Measurements from ENCODE around the gene TKT.
A peak's percentile ranks its signal among the peaks of the same experiment; 100 is the strongest.

Gene TKT

GRCh38 chr3:53252096-53252946 lies 3.5 kb downstream of the TKT start:
- peak overlapping the region in 1 of 5 donors; percentile 26 for H3K9ac ChIP-seq (ENCODE audit: low read length in 5 of 5)
- peaks cover 7 to 81% (median 75%) of the 10 kb centered on the region in 5 donors for H3K4me1 ChIP-seq (ENCODE audit: control insufficient read depth in 5 of 5, insufficient read depth in 5 of 5, low read length in 5 of 5)
- no peaks in the 10 kb centered on the region for H3K9me3 ChIP-seq (ENCODE audit: control insufficient read depth in 5 of 5, low read length in 5 of 5)
- no peaks in the 10 kb centered on the region for H3K36me3 ChIP-seq (ENCODE audit: control insufficient read depth in 5 of 5, insufficient read depth in 5 of 5, low read length in 5 of 5)
- no peaks in the 10 kb centered on the region for H3K27me3 ChIP-seq (ENCODE audit: control insufficient read depth in 5 of 5, insufficient read depth in 4 of 5, low read length in 5 of 5)
- H3K27ac ChIP-seq (ENCODE audit: low read depth, low read length), result peak overlapping the region; percentile 88
- peak overlapping the region in 3 of 5 donors; percentile 37 to 85 (median 44) for H3K4me3 ChIP-seq (ENCODE audit: low read depth in 1 of 5, low read length in 5 of 5)

GRCh38 chr3:53250881-53251605 lies 4.8 kb downstream of the TKT start:
- no peaks in the 10 kb centered on the region for H3K9me3 ChIP-seq (ENCODE audit: control insufficient read depth in 5 of 5, low read length in 5 of 5)
- H3K27me3 ChIP-seq (ENCODE audit: control insufficient read depth in 5 of 5, insufficient read depth in 4 of 5, low read length in 5 of 5), result no peaks in the 10 kb centered on the region
- peaks cover 0 to 4% (median 0%) of the 10 kb centered on the region in 5 donors for H3K36me3 ChIP-seq (ENCODE audit: control insufficient read depth in 5 of 5, insufficient read depth in 5 of 5, low read length in 5 of 5)
- peak overlapping the region in 3 of 5 donors; percentile 25 to 42 (median 32) for H3K9ac ChIP-seq (ENCODE audit: low read length in 5 of 5)
- peak overlapping the region in 1 of 5 donors; percentile 38 for H3K4me3 ChIP-seq (ENCODE audit: low read depth in 1 of 5, low read length in 5 of 5)
- peaks cover 7 to 77% (median 73%) of the 10 kb centered on the region in 5 donors for H3K4me1 ChIP-seq (ENCODE audit: control insufficient read depth in 5 of 5, insufficient read depth in 5 of 5, low read length in 5 of 5)
- H3K27ac ChIP-seq (ENCODE audit: low read depth, low read length), result peak overlapping the region; percentile 19

GRCh38 chr3:53250453-53250852 lies 5.4 kb downstream of the TKT start:
- peaks cover 7 to 77% (median 72%) of the 10 kb centered on the region in 5 donors for H3K4me1 ChIP-seq (ENCODE audit: control insufficient read depth in 5 of 5, insufficient read depth in 5 of 5, low read length in 5 of 5)
- H3K27ac ChIP-seq (ENCODE audit: low read depth, low read length), result peak overlapping the region; percentile 55
- H3K27me3 ChIP-seq (ENCODE audit: control insufficient read depth in 5 of 5, insufficient read depth in 4 of 5, low read length in 5 of 5), result no peaks in the 10 kb centered on the region
- no peaks in the 10 kb centered on the region for H3K9me3 ChIP-seq (ENCODE audit: control insufficient read depth in 5 of 5, low read length in 5 of 5)
- peak overlapping the region in 2 of 5 donors; percentile 25 to 38 for H3K9ac ChIP-seq (ENCODE audit: low read length in 5 of 5)
- peaks cover 0 to 4% (median 0%) of the 10 kb centered on the region in 5 donors for H3K36me3 ChIP-seq (ENCODE audit: control insufficient read depth in 5 of 5, insufficient read depth in 5 of 5, low read length in 5 of 5)
- no peak overlapping the region for H3K4me3 ChIP-seq (ENCODE audit: low read depth in 1 of 5, low read length in 5 of 5)

- Histone ChIP-seq H3K9ac (ENCODE audit: low read length in 5 of 5) (peak overlapping the region in 2 of 5 donors; percentile 2 to 32), H3K27ac (ENCODE audit: low read depth, low read length) (peak overlapping the region; percentile 0), H3K36me3 (ENCODE audit: control insufficient read depth in 5 of 5, insufficient read depth in 5 of 5, low read length in 5 of 5) (peaks cover 0 to 4% (median 0%) of the 10 kb centered on the region in 5 donors), H3K4me3 (ENCODE audit: low read depth in 1 of 5, low read length in 5 of 5) (no peak overlapping the region), H3K9me3 (ENCODE audit: control insufficient read depth in 5 of 5, low read length in 5 of 5) (no peaks in the 10 kb centered on the region), H3K4me1 (ENCODE audit: control insufficient read depth in 5 of 5, insufficient read depth in 5 of 5, low read length in 5 of 5) (peaks cover 8 to 79% (median 71%) of the 10 kb centered on the region in 5 donors), H3K27me3 (ENCODE audit: control insufficient read depth in 5 of 5, insufficient read depth in 4 of 5, low read length in 5 of 5) (no peaks in the 10 kb centered on the region)
These were observed 7.7 kb downstream of the TKT start for GRCh38 chr3:53248161-53248560.

GRCh38 chr3:53247619-53248018 lies 8.2 kb downstream of the TKT start:
- Histone ChIP-seq H3K9me3 (ENCODE audit: control insufficient read depth in 5 of 5, low read length in 5 of 5) (no peaks in the 10 kb centered on the region), H3K27me3 (ENCODE audit: control insufficient read depth in 5 of 5, insufficient read depth in 4 of 5, low read length in 5 of 5) (no peaks in the 10 kb centered on the region), H3K27ac (ENCODE audit: low read depth, low read length) (peak overlapping the region; percentile 0), H3K36me3 (ENCODE audit: control insufficient read depth in 5 of 5, insufficient read depth in 5 of 5, low read length in 5 of 5) (peaks cover 0 to 4% (median 0%) of the 10 kb centered on the region in 5 donors), H3K4me3 (ENCODE audit: low read depth in 1 of 5, low read length in 5 of 5) (no peak overlapping the region), H3K4me1 (ENCODE audit: control insufficient read depth in 5 of 5, insufficient read depth in 5 of 5, low read length in 5 of 5) (peaks cover 8 to 79% (median 71%) of the 10 kb centered on the region in 5 donors), H3K9ac (ENCODE audit: low read length in 5 of 5) (peak overlapping the region in 2 of 5 donors; percentile 0 to 35)

GRCh38 chr3:53244271-53244670 lies 11.6 kb downstream of the TKT start:
- Histone ChIP-seq H3K4me1 (ENCODE audit: control insufficient read depth in 5 of 5, insufficient read depth in 5 of 5, low read length in 5 of 5) (peaks cover 7 to 78% (median 57%) of the 10 kb centered on the region in 5 donors), H3K27ac (ENCODE audit: low read depth, low read length) (peak overlapping the region; percentile 77), H3K36me3 (ENCODE audit: control insufficient read depth in 5 of 5, insufficient read depth in 5 of 5, low read length in 5 of 5) (peaks cover 0 to 33% (median 30%) of the 10 kb centered on the region in 5 donors), H3K9me3 (ENCODE audit: control insufficient read depth in 5 of 5, low read length in 5 of 5) (no peaks in the 10 kb centered on the region), H3K9ac (ENCODE audit: low read length in 5 of 5) (peak overlapping the region in 2 of 5 donors; percentile 16 to 48), H3K27me3 (ENCODE audit: control insufficient read depth in 5 of 5, insufficient read depth in 4 of 5, low read length in 5 of 5) (no peaks in the 10 kb centered on the region), H3K4me3 (ENCODE audit: low read depth in 1 of 5, low read length in 5 of 5) (no peak overlapping the region)

- Histone ChIP-seq H3K9me3 (ENCODE audit: control insufficient read depth in 5 of 5, low read length in 5 of 5) (no peaks in the 10 kb centered on the region), H3K36me3 (ENCODE audit: control insufficient read depth in 5 of 5, insufficient read depth in 5 of 5, low read length in 5 of 5) (peaks cover 0 to 38% (median 35%) of the 10 kb centered on the region in 5 donors), H3K4me3 (ENCODE audit: low read depth in 1 of 5, low read length in 5 of 5) (no peak overlapping the region), H3K9ac (ENCODE audit: low read length in 5 of 5) (peak overlapping the region in 4 of 5 donors; percentile 17 to 48 (median 36)), H3K27me3 (ENCODE audit: control insufficient read depth in 5 of 5, insufficient read depth in 4 of 5, low read length in 5 of 5) (no peaks in the 10 kb centered on the region), H3K27ac (ENCODE audit: low read depth, low read length) (peak overlapping the region; percentile 77), H3K4me1 (ENCODE audit: control insufficient read depth in 5 of 5, insufficient read depth in 5 of 5, low read length in 5 of 5) (peaks cover 7 to 76% (median 55%) of the 10 kb centered on the region in 5 donors)
These were observed 12.0 kb downstream of the TKT start for GRCh38 chr3:53243785-53244184.

- Histone ChIP-seq H3K4me3 (ENCODE audit: low read depth in 1 of 5, low read length in 5 of 5) (no peak overlapping the region), H3K9ac (ENCODE audit: low read length in 5 of 5) (peak overlapping the region in 4 of 5 donors; percentile 4 to 51 (median 28)), H3K9me3 (ENCODE audit: control insufficient read depth in 5 of 5, low read length in 5 of 5) (no peaks in the 10 kb centered on the region), H3K27me3 (ENCODE audit: control insufficient read depth in 5 of 5, insufficient read depth in 4 of 5, low read length in 5 of 5) (no peaks in the 10 kb centered on the region), H3K4me1 (ENCODE audit: control insufficient read depth in 5 of 5, insufficient read depth in 5 of 5, low read length in 5 of 5) (peaks cover 7 to 76% (median 53%) of the 10 kb centered on the region in 5 donors), H3K36me3 (ENCODE audit: control insufficient read depth in 5 of 5, insufficient read depth in 5 of 5, low read length in 5 of 5) (peaks cover 0 to 44% (median 41%) of the 10 kb centered on the region in 5 donors), H3K27ac (ENCODE audit: low read depth, low read length) (peak overlapping the region; percentile 77)
These were observed 12.7 kb downstream of the TKT start for GRCh38 chr3:53243165-53243564.

GRCh38 chr3:53242642-53243041 lies 13.2 kb downstream of the TKT start:
- H3K4me1 ChIP-seq (ENCODE audit: control insufficient read depth in 5 of 5, insufficient read depth in 5 of 5, low read length in 5 of 5), result peaks cover 5 to 76% (median 50%) of the 10 kb centered on the region in 5 donors
- H3K27ac ChIP-seq (ENCODE audit: low read depth, low read length), result peak overlapping the region; percentile 77
- H3K4me3 ChIP-seq (ENCODE audit: low read depth in 1 of 5, low read length in 5 of 5), result no peak overlapping the region
- peak overlapping the region; percentile 4 to 51 (median 39) for H3K9ac ChIP-seq (ENCODE audit: low read length in 5 of 5)
- no peaks in the 10 kb centered on the region for H3K9me3 ChIP-seq (ENCODE audit: control insufficient read depth in 5 of 5, low read length in 5 of 5)
- peaks cover 0 to 48% (median 45%) of the 10 kb centered on the region in 5 donors for H3K36me3 ChIP-seq (ENCODE audit: control insufficient read depth in 5 of 5, insufficient read depth in 5 of 5, low read length in 5 of 5)
- no peaks in the 10 kb centered on the region for H3K27me3 ChIP-seq (ENCODE audit: control insufficient read depth in 5 of 5, insufficient read depth in 4 of 5, low read length in 5 of 5)

All from subcutaneous abdominal adipose tissue (tissue), 5 donors.